Posterior cingulate gyrus (tissue), 11 donors: ENCODE measurements around the gene INPP5B.
A peak's percentile ranks its signal among the peaks of the same experiment; 100 is the strongest.
"Not testable (repeated sequence)": the region's sequence is repeated elsewhere in the genome, so short reads cannot be mapped to it uniquely, and the experiment has no call there.

Experiments
- DNase-seq, 10 donors: peaks; one replicate each; pipeline versions ENCODE4 v3.0.0 to v3.0.0-alpha.2; 2020 to 2021; ENCODE audit warnings: mixed read lengths in 3 of 10
- intact Hi-C: fragments of 100-400 bp; cut with DNase I; formaldehyde crosslinking; loops from one replicate; pipeline ENCODE4 v1.15.1; 2023

Gene INPP5B

DNA sequence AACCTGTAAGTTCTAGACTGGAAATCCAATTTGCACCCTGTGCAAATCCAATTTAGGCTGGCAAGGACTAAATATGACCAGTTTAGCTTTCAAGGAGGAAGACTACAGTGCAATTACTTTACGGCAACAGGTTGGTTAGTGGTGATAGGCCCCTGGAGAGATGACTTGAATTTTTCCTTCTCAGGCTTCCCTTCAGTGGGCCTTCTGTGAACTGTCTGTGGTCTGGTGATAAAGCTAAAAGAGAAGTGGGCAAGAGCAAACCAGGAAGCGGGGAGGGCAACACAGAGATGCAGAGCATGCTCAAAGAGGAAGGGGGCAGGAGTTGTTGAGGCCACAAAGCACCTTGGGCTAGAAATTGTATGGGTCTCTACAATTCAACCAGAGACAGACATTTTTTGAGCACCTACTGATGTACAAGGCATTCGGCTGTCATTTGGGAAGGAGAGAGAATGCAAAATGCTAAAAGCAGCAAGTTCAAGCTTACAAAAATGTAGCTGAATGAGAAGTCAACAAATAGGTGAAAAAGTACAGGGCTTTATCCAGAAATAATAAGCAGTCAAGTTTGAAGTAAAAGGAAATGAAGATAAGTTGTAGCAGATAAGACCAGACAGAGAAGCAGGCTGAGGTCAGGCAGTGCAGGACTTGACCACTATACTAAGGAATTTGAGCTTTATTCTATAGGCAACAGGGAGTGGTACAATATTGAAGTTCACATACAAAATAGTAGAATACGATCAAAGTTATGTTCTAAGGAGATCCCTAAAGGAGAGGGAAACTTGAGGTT, 23.9 kb downstream of the INPP5B start:
- no peak for DNase-seq
- intact Hi-C loops = no loop called here

DNA sequence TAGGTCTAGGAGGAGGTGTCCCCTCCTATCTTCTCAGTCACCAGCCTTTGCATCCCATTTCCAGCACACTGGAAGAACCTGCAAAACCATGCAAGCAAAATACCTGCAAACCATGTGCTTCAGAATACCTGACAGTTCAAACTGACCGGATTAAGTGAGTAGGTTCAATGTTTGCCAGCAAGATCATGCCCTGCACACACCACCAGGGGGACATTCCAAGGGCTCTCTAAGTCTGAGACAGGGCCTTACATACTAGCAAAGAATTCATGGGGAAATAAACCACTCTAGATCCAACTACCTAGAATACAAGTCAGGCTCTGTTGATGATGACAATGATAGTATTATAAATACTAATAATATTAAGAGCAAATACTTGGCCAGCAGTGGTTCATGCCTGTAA, 27.6 kb downstream of the INPP5B start:
- DNase-seq = no peak
- intact Hi-C loops = no loop called here

DNA sequence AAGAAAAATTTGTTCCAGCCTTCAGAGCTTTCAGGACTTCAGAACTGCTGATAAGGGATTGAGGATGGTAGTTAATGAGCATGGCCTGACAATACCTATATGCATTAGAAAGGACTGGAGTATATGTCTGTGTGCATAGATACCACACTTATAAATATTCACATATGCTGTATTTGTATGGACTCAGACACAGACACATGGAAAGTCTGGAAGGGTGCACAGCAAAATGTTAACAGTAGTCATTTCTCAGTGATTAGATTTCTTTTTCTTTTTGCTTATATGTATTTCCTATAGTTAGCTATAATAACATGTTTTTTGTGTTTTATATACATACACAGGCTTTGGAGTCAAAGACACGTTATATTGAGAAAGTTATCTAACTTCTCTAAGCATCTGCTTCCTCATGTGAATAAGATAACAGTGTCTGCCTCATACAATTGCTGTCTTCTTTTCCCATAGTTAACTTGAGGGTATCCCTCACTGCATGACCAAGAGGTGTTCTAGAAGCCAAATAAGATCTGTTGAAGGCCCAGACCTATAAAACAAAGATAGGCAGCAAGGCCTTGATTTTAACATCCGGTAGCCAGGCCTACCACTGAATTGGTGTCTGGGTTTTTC, 31.3 kb downstream of the INPP5B start:
- no peak for DNase-seq
- intact Hi-C loops = no loop called here

DNA sequence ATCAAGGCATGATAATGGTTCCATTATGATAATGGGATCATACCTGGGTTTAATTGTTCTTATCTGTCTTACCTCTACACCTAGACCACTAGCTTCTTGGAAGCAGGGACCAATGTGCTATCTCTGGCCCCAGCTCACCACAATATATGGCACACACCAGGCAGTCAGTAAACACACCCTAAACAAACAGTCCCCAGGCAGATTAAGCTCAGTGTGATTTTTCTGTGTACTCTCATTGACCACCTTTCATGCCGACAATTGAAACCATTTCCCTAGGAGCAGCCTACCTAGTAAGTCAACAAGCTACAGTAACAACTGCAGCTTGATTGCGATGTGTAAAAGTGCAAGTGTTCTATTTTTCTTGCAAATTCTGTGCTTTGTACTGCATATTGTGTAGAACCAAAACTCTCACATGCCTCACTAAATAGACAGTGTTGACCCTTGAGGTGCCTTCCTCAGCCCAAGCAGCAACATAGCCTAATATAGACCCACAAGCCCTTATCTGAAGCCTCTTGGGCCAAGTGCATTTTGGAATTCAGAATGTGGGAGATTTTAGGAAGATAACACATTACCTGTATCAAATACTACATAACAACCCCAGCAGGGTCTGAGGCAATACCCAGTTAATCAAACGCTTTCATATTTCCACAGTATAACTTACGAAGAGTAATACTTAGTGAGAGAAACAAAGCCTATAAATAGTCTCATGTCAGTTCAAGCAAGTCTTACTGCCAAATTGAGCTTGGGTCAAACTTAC, 32.0 kb downstream of the INPP5B start:
- intact Hi-C loops = no loop called here
- DNase-seq = no peak

DNA sequence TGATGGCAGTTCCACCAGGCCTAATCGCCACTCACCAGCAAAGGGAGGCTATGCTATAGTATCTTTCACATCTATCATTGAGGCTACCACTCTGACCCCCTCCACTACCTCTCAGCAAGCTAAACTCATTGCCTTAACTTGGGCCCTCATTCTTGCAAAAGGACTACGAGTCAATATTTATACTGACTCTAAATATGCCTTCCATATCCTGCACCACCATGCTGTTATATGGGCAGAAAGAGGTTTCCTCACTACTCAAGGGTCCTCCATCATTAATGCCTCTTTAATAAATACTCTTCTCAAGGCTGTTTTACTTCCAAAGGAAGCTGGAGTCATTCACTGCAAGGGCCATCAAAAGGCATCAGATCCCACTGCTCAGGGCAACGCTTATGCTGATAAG, 35.4 kb downstream of the INPP5B start:
- DNase-seq, intact Hi-C loops: not testable (repeated sequence)

DNA sequence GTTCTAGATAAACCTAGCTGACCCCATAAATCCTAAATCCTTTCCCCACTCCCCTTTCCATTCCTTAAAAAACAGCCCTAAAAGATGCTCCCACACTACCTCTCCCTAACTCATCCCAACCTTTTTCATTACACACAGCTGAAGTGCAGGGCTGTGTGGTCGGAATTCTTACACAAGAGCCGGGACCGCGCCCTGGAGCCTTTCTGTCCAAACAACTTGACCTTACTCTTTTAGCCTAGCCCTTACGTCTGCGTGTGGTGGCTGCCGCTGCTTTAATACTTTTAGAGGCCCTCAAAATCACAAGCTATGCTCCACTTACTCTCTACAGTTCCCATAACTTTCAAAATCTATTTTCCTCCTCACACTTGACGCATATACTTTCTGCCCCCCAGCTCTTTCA, 36.0 kb downstream of the INPP5B start:
- intact Hi-C loops, DNase-seq: not testable (repeated sequence)

DNA sequence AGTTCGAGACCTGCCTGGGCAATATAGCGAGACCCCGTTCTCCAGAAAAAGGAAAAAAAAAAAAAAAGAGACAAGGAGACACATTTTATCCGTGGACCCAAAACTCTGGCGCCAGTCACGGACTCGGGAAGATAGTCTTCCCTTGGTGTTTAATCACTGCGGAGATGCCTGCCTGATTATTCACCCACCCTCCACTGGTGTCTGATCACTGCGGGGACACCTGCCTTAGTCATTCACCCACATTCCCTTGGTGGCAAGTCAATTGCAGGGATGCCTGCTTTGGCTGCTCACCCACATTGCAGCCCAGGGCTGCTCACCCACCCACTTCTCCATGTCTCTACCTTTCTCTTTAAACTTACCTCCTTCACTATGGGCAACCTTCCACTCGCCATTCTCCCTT, 38.3 kb downstream of the INPP5B start:
- intact Hi-C loops = not testable (repeated sequence)

DNA sequence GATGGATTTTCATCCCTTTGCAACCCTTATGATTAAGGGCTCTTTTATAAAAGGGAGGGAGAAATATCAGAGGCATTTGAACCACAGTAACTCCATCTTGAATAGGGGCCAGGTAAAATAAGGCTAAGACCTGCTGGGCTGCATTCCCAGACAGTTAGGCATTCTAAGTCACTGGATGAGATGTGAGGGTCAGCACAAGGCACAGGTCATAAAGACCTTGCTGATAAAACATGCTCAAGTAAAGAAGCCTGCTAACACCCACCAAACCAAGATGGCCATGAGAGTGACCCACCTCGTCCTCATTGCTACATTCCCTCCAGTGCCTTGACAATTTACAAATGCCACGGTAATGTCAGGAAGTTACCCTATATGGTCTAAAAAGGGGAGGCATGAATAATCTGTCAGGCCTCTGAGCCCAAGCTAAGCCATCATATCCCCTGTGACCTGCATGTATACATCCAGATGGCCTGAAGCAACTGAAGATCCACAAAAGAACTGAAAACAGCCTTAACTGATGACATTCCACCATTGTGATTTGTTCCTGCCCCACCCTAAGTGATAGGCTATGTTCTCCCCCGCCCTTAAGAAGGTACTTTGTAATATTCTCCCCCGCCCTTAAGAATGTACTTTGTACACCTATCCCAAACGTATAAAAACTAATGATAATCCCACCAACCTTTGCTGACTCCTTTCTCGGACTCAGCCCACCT, 39.3 kb downstream of the INPP5B start:
- DNase-seq, intact Hi-C loops: not testable (repeated sequence)

More for the DNA sequence above, 38.3 kb downstream of the INPP5B start:
- peak in 1 of 10 donors; percentile 13 for DNase-seq

DNA sequence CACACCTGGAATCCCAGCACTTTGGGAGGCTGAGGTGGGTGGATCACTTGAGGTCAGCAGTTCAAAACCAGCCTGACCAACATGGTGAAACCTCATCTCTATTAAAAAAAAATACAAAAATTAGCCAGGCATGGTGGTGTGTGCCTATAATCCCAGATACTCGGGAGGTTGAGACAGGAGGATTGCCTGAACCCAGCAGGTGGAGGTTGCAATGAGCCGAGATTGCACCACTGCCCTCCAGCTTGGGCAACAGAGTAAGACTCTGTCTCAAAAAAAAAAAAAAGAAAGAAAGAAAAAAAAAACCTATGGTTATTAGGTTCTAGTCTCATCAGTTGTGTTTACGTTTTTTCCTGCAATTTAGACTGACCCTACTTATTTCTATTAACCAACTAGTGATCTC, 40.3 kb downstream of the INPP5B start:
- DNase-seq = not testable (repeated sequence)

DNA sequence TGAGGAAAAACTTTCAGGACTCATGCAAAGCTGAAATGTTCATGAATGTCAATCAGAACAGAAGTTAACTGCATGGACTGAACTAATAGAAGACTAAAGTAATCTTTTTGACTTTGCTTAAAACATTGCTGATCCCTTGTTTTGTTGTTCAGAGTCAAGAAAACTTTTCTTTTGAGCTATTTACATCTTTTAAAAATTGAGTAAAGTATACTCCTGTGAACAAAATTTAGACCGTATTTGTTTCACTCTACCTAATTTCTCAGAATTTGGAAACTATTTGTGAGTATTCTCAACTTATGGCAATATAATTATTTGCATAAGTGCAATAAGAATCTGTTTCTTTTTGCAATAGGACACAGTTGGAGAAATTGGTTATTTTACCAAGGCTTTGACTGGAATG, 41.1 kb downstream of the INPP5B start:
- no peak for DNase-seq
- intact Hi-C loops = no loop called here

More for the DNA sequence above, 40.3 kb downstream of the INPP5B start:
- intact Hi-C loops = not testable (repeated sequence)

DNA sequence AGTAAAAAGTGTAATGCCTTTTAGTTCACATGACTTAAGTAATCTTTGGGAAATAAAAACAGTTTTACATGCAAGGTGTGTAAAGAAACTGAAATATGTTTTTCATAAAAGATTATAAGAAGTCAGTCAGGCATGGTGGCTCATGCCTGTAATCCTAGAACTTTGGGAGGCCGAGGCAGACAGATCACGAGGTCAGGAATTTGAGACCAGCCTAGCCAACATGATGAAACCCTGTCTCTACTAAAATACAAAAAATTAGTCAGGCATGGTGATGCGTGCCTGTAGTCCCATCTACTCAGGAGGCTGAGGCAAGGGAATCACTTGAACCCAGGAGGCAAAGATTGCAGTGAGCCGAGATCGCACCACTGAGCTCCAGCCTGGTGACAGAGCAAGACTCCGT, 42.9 kb downstream of the INPP5B start:
- intact Hi-C loops = not testable (repeated sequence)
- DNase-seq = peak in 1 of 10 donors; percentile 12

DNA sequence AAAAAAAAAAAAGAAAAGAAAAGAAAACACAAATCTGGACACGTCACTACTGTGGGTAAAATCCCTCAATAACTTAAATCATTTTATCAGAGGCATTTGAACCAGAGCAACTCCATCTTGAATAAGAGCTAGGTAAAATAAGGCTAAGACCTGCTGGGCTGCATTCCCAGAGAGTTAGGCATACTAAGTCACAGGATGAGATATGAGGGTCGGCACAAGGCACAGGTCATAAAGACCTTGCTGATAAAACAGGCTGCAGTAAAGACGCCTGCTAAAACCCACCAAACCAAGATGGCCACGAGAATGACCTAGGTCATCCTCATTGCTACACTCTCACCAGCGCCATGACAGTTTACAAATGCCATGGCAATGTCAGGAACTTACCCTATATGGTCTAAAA, 43.9 kb downstream of the INPP5B start:
- DNase-seq = no peak
- intact Hi-C loops = no loop called here

DNA sequence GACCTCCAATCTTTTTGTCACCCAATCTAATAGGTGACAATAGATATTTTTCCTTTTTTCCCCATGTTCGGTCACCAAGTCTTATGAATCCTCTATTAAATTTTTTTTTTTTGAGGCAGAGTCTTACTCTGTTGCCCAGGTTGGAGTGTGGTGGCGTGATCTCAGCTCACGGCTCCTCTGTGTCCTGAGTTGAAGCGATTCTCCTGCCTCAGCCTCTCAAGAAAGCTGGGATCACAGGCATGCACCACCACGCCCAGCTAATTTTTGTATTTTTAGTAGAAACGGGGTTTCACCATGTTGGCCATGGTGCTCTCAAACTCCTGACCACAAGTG, 45.0 kb downstream of the INPP5B start:
- intact Hi-C loops = no loop called here
- DNase-seq = peak in 1 of 10 donors; percentile 16

DNA sequence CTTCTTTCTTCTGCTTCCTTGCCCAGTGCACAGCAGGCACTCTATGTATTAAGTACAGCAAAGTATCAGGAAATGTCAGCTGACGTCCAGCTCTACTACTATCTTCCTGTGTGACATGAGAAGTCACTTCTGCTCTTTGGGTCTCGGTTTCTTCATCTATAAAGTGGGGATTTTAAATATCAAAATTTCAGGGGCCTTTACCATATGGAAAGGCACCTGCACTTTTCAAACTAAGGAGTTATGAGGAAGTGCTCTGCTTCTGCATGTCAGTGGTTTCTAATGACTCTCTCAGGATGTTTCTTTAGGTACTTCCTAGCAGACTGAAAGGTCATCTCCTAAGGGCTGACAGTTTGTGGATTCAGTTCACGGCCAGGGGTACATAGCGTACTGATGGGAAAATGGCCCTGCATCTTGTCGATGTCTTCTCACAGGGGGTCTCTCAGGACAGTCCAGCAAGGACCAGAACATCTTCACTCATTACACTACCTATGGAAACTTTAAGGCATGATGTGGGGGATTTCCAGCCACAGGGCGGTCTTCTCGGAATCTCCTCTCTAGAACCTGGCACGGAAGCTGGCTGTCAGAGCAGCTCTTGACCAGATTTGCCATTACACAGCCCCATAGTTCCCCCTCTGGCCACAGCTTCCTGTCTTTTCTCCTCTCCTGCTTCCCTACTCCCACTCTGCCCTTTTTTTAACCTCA, 45.5 kb downstream of the INPP5B start:
- DNase-seq = peak in 1 of 10 donors; percentile 35
- intact Hi-C loops = no loop called here

DNA sequence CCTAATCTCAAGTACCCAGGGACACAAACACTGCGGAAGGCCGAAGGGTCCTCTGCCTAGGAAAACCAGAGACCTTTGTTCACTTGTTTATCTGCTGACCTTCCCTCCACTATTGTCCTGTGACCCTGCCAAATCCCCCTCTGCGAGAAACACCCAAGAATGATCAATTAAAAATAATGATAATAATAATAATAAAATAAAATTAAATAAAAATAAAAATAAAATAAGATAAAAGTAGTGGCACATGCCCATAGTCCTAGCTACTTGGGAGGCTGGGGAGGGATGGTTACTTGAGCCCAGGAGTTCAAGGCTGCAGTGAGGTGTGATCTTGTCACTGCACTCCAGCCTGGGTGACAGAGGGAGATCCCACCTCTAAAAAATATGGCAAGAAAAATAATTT, 49.3 kb downstream of the INPP5B start:
- DNase-seq, intact Hi-C loops: not testable (repeated sequence)

DNA sequence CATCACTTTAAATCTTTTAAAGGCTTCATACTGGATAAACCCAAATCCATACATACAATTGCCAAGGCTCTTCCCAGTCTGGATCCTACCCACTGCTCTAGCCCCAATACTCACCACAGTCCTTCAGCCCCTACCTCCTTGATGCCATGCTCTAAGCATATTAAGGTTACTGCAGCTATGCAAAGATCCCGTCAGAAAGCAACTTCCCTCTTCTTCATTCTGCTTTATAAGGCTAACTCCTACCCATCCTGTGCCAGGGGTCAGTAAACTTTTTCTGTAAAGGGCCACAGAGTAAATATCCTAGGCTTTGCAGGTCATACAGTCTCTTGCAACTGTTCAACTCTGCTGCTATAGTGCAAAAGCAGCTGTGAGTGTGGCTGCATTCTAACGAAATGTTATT, 53.2 kb downstream of the INPP5B start:
- intact Hi-C loops = no loop called here

DNA sequence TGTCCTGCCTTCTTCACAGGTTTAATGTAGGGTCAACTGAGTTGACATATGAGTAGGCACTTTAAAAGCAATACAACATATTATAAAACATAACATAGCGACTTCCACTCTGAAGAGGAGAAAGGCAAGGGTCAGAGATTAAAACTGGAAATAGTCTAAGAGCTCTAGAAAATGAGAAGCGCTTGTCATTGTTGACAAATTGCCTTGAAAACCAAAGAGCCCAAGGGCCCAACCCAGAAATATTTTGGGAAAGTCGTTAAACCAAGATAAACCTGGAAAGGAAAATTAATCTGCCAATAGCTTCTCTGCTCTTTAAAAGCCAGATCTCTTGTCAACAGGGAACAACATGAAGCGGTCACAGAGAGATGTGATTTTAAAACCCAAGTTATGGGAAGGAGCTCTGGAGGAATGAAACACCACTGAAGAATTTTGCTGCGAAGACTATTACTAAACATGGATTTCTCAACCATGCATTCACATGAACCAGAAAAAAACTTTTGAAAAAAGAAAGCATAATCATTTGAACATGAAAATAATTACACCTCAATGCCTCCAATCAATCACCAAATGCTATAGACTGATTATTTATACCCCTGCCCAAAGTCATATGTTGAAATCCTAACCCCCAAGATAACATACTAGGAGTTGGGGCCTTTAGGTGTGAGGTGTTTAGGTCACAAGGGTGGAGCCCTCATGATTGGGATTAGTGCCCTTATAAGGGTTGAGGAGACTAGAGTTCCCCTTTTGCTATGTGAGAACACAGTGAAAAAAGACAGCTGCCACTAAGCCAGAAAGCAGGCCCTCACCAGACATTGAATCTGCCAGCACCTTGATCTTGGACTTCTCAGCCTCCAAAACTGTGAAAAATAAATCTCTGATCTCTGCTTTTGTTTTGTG, 54.5 kb downstream of the INPP5B start:
- no peak for DNase-seq
- intact Hi-C loops = no loop called here

More for the DNA sequence above, 53.2 kb downstream of the INPP5B start:
- no peak for DNase-seq

DNA sequence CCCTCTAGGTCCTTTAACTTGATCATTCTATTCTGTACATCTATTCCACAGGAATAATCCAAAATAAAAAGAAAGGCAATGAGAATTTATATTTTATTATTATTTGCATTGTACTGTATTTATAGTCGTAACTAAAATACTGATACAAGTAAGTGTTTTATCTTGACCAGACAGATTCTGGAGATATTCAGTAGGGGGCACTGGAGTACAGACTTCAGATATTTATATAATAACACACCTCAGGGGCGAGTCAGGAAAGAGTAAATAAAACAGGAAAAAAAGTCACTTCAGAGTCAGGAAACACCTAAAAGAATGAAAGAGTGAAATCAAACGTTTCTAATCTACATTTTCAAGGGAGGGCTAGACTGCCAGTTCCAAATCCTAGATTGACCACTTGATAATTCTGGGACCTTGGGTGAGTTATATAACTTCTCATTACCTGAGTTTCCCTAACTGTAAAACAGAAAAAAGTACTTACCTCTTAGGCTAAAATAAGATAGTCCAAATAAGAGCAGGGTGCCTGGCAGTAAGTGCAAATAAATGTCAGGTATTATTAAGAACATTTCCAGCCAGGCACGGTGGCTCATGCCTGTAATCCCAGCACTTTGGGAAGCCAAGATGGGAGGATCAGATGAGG, 56.4 kb downstream of the INPP5B start:
- intact Hi-C loops = no loop called here
- no peak for DNase-seq
